HG03439 (cell line): Measurements from ENCODE around the gene KCNJ10.

Experiments
- ATAC-seq: cut with Tn5 transposase; IDR thresholded peaks from one replicate; pipeline ENCODE4 v1.9.1; 2021; ENCODE audit warnings: mild to moderate bottlenecking, moderate library complexity; ENCODE audit not compliant: unreplicated experiment

The KCNJ10 gene

GRCh38 chr1:160084771-160085321 lies 14.9 kb upstream of the KCNJ10 start:
- no peak for ATAC-seq

- peak; percentile 73 for ATAC-seq
Observed at GRCh38 chr1:160083968-160084770, 14.2 kb upstream of the KCNJ10 start.

- no peak for ATAC-seq
Observed at GRCh38 chr1:160082926-160083325, 13.0 kb upstream of the KCNJ10 start.

- ATAC-seq = no peak
Observed at GRCh38 chr1:160082487-160082886, 12.5 kb upstream of the KCNJ10 start.

- no peak for ATAC-seq
Observed at GRCh38 chr1:160081261-160081936, 11.4 kb upstream of the KCNJ10 start, which contains the start of gene KCNJ9. Gene KCNJ9 (plus strand): TSS chr1:160081538. CDS start chr1:160084031, 2,493 bp downstream.

GRCh38 chr1:160080381-160081100 lies 10.6 kb upstream of the KCNJ10 start:
- ATAC-seq = no peak

- ATAC-seq = no peak
Observed at GRCh38 chr1:160079448-160079847, 9.5 kb upstream of the KCNJ10 start.

- no peak for ATAC-seq
Observed at GRCh38 chr1:160078512-160079195, 8.7 kb upstream of the KCNJ10 start.

- ATAC-seq = no peak
Observed at GRCh38 chr1:160077486-160077885, 7.5 kb upstream of the KCNJ10 start.

GRCh38 chr1:160076295-160076694 lies 6.3 kb upstream of the KCNJ10 start:
- no peak for ATAC-seq

GRCh38 chr1:160075836-160076235 lies 5.9 kb upstream of the KCNJ10 start:
- no peak for ATAC-seq

- no peak for ATAC-seq
Observed at GRCh38 chr1:160074865-160075264, 4.9 kb upstream of the KCNJ10 start.

GRCh38 chr1:160071289-160071688 lies 1.3 kb upstream of the KCNJ10 start:
- ATAC-seq = no peak

- no peak for ATAC-seq
Observed at GRCh38 chr1:160070243-160071163, 543 bp upstream of the KCNJ10 start.

GRCh38 chr1:160068225-160068624 lies 1.7 kb downstream of the KCNJ10 start:
- ATAC-seq = no peak

GRCh38 chr1:160066829-160067745 lies 2.9 kb downstream of the KCNJ10 start:
- no peak for ATAC-seq

GRCh38 chr1:160064746-160065145 lies 5.2 kb downstream of the KCNJ10 start:
- no peak for ATAC-seq

GRCh38 chr1:160064164-160064563 lies 5.8 kb downstream of the KCNJ10 start:
- no peak for ATAC-seq

GRCh38 chr1:160063176-160063575 lies 6.8 kb downstream of the KCNJ10 start:
- ATAC-seq = no peak
